ENCODE measurements around the gene MRPS6.

- TF ChIP-seq CTCF (IDR thresholded peaks at IDR 0.05) (no peak), POLR2A (IDR thresholded peaks at IDR 0.05) (no peak)
These were observed 50.2 kb downstream of the MRPS6 start for GRCh38 chr21:34123609-34124008.
